HFFc6 (cell line): ENCODE measurements around the gene C3orf18. TPM values are rescaled to one million over a fixed set of nuclear protein-coding genes. Genes with fewer than 3 reads are reported as not detected.

Source experiments
- DNase-seq: peaks from one replicate; pipeline ENCODE4 v3.0.0-alpha.2; 2018
- H3K27ac Mint-ChIP-seq: 2 replicates; pipeline ENCODE4 v1.8.0; 2020; ENCODE audit warnings: mild to moderate bottlenecking, mixed read lengths
- H3K27me3 Mint-ChIP-seq: 2 replicates; pipeline ENCODE4 v1.8.0; 2021; ENCODE audit warnings: mild to moderate bottlenecking, moderate library complexity, mixed read lengths; ENCODE audit not compliant: insufficient read depth
- H3K36me3 Mint-ChIP-seq: 2 replicates; pipeline ENCODE4 v1.8.0; 2021; ENCODE audit warnings: low read depth, mixed read lengths
- H3K4me1 Mint-ChIP-seq: 2 replicates; pipeline ENCODE4 v1.8.0; 2020; ENCODE audit warnings: low read depth, mixed read lengths
- H3K4me3 Mint-ChIP-seq: 2 replicates; pipeline ENCODE4 v1.8.0; 2020; ENCODE audit warnings: mild to moderate bottlenecking, moderate library complexity, mixed read lengths
- H3K9me3 Mint-ChIP-seq: 2 replicates; pipeline ENCODE4 v1.8.0; 2020; ENCODE audit warnings: mild to moderate bottlenecking, mixed read lengths
- CTCF ChIP-seq: fragments of 200-600 bp; sonication (generic); IDR thresholded peaks from 2 replicates; pipeline ENCODE4 v1.5.0; 2021; ENCODE audit warnings: antibody characterized with exemption, mild to moderate bottlenecking
- total RNA-seq, 6 experiments: library from RNA; stranded (reverse); fragmentation: NEBNext Ultra II Directional; extraction: Animal tissue kit (Norgen Biotek cat#: 25700); gene quantifications; 2 replicates in 1 of 6; 3 replicates in 5 of 6; pipeline ENCODE4 v1.2.3, GENCODE V29; 2021

The C3orf18 gene
- total RNA-seq, 6 experiments from 2014 or later, result 12.9 to 15.5 (median 14.2) TPM

- no peak for DNase-seq
- Mint-ChIP-seq H3K36me3 (no peaks in the 10 kb centered on the region), H3K4me3 (no peak overlapping the region)
These were observed 15.7 kb downstream of the C3orf18 start for GRCh38 chr3:50551681-50552435.

GRCh38 chr3:50551054-50551659 lies 16.4 kb downstream of the C3orf18 start:
- TF ChIP-seq CTCF, result no peak
- DNase-seq, result no peak
- Mint-ChIP-seq H3K4me3 (no peak overlapping the region), H3K4me1 (peaks cover 6% of the 10 kb centered on the region; the same call in 1 of the 2 replicates), H3K27ac (no peak overlapping the region), H3K36me3 (no peaks in the 10 kb centered on the region), H3K9me3 (no peaks in the 10 kb centered on the region), H3K27me3 (peaks cover 23% of the 10 kb centered on the region)

More at GRCh38 chr3:50551681-50552435, 15.7 kb downstream of the C3orf18 start:
- Mint-ChIP-seq H3K27ac (no peak overlapping the region), H3K4me1 (peaks cover 6% of the 10 kb centered on the region; the same call in 1 of the 2 replicates), H3K27me3 (peaks cover 24% of the 10 kb centered on the region), H3K9me3 (no peaks in the 10 kb centered on the region)
- TF ChIP-seq CTCF, result peak; percentile 31; the same call in 1 of the 2 replicates

GRCh38 chr3:50550079-50550736 lies 17.3 kb downstream of the C3orf18 start:
- Mint-ChIP-seq H3K4me3 (no peak overlapping the region), H3K4me1 (peaks cover 6% of the 10 kb centered on the region; the same call in 1 of the 2 replicates), H3K9me3 (no peaks in the 10 kb centered on the region), H3K36me3 (no peaks in the 10 kb centered on the region), H3K27ac (no peak overlapping the region), H3K27me3 (peaks cover 23% of the 10 kb centered on the region)
- peak; percentile 92 for TF ChIP-seq CTCF
- peak; percentile 12 for DNase-seq

GRCh38 chr3:50549226-50549625 lies 18.3 kb downstream of the C3orf18 start:
- Mint-ChIP-seq H3K27ac (no peak overlapping the region), H3K27me3 (peaks cover 23% of the 10 kb centered on the region), H3K4me3 (no peak overlapping the region), H3K9me3 (no peaks in the 10 kb centered on the region), H3K4me1 (peaks cover 6% of the 10 kb centered on the region; the same call in 1 of the 2 replicates), H3K36me3 (no peaks in the 10 kb centered on the region)
- TF ChIP-seq CTCF, result no peak
- DNase-seq, result no peak

GRCh38 chr3:50545781-50546180 lies 21.8 kb downstream of the C3orf18 start:
- Mint-ChIP-seq H3K27me3 (peaks cover 8% of the 10 kb centered on the region; the same call in 1 of the 2 replicates), H3K4me1 (no peaks in the 10 kb centered on the region; the same call in 1 of the 2 replicates), H3K4me3 (no peak overlapping the region), H3K9me3 (no peaks in the 10 kb centered on the region), H3K36me3 (no peaks in the 10 kb centered on the region), H3K27ac (no peak overlapping the region)
- DNase-seq, result no peak
- no peak for TF ChIP-seq CTCF
